Measurements from ENCODE around the gene KCNIP1.

DNA sequence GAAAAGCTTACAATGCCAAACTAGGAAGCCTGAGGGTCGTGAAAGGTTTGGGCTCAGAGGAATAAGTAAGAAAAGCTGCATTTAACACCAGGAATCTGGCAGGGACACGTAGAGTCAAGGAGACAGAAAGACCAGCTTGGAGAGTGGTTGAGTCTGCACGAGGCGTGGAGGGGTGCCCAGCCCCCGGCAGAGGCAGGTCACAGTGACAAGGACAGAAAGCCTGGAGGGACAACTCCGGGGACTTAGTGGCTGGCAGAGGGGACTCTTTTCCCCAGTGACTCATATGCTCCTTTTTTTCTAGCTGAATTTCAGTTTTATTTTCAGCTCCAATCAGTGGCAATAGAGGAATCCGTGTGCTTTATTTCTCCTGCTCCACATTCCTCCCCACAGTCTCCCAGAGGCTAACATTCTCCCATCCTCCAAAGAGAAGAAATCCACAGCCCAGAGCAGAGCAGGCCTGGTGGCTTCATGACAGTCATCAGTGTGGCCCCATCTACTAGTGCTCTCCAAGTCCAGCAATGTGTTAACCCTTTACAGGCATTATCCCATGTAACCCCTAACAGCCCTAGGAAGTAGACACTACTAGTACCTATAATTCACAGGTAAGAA is 80.7 kb downstream of the KCNIP1 start:
- TF ChIP-seq EZH2 (IDR thresholded peaks at IDR 0.05; ENCODE audit: borderline replicate concordance, low read length): no peak
- TF ChIP-seq, protein P1, sequence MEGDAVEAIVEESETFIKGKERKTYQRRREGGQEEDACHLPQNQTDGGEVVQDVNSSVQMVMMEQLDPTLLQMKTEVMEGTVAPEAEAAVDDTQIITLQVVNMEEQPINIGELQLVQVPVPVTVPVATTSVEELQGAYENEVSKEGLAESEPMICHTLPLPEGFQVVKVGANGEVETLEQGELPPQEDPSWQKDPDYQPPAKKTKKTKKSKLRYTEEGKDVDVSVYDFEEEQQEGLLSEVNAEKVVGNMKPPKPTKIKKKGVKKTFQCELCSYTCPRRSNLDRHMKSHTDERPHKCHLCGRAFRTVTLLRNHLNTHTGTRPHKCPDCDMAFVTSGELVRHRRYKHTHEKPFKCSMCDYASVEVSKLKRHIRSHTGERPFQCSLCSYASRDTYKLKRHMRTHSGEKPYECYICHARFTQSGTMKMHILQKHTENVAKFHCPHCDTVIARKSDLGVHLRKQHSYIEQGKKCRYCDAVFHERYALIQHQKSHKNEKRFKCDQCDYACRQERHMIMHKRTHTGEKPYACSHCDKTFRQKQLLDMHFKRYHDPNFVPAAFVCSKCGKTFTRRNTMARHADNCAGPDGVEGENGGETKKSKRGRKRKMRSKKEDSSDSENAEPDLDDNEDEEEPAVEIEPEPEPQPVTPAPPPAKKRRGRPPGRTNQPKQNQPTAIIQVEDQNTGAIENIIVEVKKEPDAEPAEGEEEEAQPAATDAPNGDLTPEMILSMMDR (IDR thresholded peaks at IDR 0.05; ENCODE audit: low read length): no peak
